ENCODE results near the gene SLA2. TPM values are rescaled to one million over a fixed set of nuclear protein-coding genes. Genes with fewer than 3 reads are reported as not detected.

The SLA2 gene
- total RNA-seq, 1 donor from 2014 or later: 0.77 TPM

DNA sequence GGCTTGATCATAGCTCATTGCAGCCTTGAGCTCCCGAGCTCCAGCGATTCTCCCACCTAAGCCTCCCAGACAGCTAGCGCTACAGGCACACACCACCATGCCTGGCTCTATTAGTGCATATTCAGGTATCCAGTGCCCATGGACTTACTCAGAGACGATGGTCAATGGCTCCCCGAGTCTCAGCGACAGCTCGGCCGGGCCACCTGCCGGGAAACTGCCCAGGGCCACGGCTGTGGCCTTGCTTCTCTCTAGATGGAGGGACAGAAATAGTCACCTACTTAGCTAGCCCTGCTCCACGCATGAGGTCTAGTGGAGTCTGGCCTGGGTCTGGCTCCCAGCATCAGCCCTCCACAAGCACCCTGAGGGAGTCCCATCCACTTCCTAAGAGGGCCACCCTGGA is 11.7 kb downstream of the SLA2 start:
- no peak for DNase-seq (ENCODE audit: low spot score, unreplicated experiment)
- Mint-ChIP-seq H3K4me3 (ENCODE audit: low read depth) (no peak overlapping the region), H3K27me3 (no peaks in the 10 kb centered on the region), H3K36me3 (ENCODE audit: insufficient read depth) (no peaks in the 10 kb centered on the region), H3K4me1 (ENCODE audit: low read depth) (peaks cover 2% of the 10 kb centered on the region), H3K9me3 (ENCODE audit: low read depth) (no peaks in the 10 kb centered on the region), H3K27ac (no peak overlapping the region)
- no peak for TF ChIP-seq CTCF (IDR thresholded peaks at IDR 0.05; ENCODE audit: unreplicated experiment)

GRCh38 chr20:36633285-36633772 is 12.7 kb downstream of the SLA2 start:
- Mint-ChIP-seq H3K4me3 (ENCODE audit: low read depth) (no peak overlapping the region), H3K9me3 (ENCODE audit: low read depth) (no peaks in the 10 kb centered on the region), H3K27ac (no peak overlapping the region), H3K27me3 (no peaks in the 10 kb centered on the region), H3K4me1 (ENCODE audit: low read depth) (peaks cover 2% of the 10 kb centered on the region), H3K36me3 (ENCODE audit: insufficient read depth) (no peaks in the 10 kb centered on the region)
- no peak for DNase-seq (ENCODE audit: low spot score, unreplicated experiment)
- no peak for TF ChIP-seq CTCF (IDR thresholded peaks at IDR 0.05; ENCODE audit: unreplicated experiment)

- peaks cover 2% of the 10 kb centered on the region for H3K4me1 Mint-ChIP-seq (ENCODE audit: low read depth)
- peak; percentile 36 for DNase-seq (ENCODE audit: low spot score, unreplicated experiment)
- no peaks in the 10 kb centered on the region for H3K36me3 Mint-ChIP-seq (ENCODE audit: insufficient read depth)
- peak overlapping the region; percentile 74 for H3K27ac Mint-ChIP-seq
- H3K4me3 Mint-ChIP-seq (ENCODE audit: low read depth): no peak overlapping the region
- TF ChIP-seq CTCF (IDR thresholded peaks at IDR 0.05; ENCODE audit: unreplicated experiment): peak; percentile 50
- no peaks in the 10 kb centered on the region for H3K27me3 Mint-ChIP-seq
- H3K9me3 Mint-ChIP-seq (ENCODE audit: low read depth): no peaks in the 10 kb centered on the region
Observed at GRCh38 chr20:36632487-36633284, 13.3 kb downstream of the SLA2 start.

DNA sequence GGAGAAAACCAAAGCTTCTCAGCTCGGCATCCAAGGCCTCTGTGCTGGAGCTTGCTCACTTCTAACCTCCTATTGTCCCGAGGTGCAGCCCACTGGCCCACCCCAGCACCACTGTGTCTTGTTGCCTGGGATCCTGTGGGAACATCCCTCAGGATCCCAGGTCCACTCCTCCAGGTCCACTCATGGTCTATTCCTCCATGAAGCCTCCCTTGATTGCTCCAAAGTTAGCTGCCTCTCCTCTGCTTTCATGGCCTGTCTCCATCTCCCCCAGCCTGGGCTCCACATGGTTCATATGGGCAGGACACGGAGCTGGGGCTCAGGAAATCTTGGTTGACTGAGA is 13.9 kb downstream of the SLA2 start:
- no peaks in the 10 kb centered on the region for H3K27me3 Mint-ChIP-seq
- H3K27ac Mint-ChIP-seq: peak overlapping the region; percentile 74
- no peak overlapping the region for H3K4me3 Mint-ChIP-seq (ENCODE audit: low read depth)

GRCh38 chr20:36631646-36632045 is 14.3 kb downstream of the SLA2 start:
- H3K4me3 Mint-ChIP-seq (ENCODE audit: low read depth): no peak overlapping the region
- no peaks in the 10 kb centered on the region for H3K27me3 Mint-ChIP-seq
- no peak overlapping the region for H3K27ac Mint-ChIP-seq
- no peak for DNase-seq (ENCODE audit: low spot score, unreplicated experiment)
- H3K36me3 Mint-ChIP-seq (ENCODE audit: insufficient read depth): no peaks in the 10 kb centered on the region
- no peaks in the 10 kb centered on the region for H3K9me3 Mint-ChIP-seq (ENCODE audit: low read depth)
- TF ChIP-seq CTCF (IDR thresholded peaks at IDR 0.05; ENCODE audit: unreplicated experiment): no peak
- H3K4me1 Mint-ChIP-seq (ENCODE audit: low read depth): peaks cover 2% of the 10 kb centered on the region

More for the DNA sequence above, 13.9 kb downstream of the SLA2 start:
- Mint-ChIP-seq H3K36me3 (ENCODE audit: insufficient read depth) (no peaks in the 10 kb centered on the region), H3K4me1 (ENCODE audit: low read depth) (peaks cover 2% of the 10 kb centered on the region), H3K9me3 (ENCODE audit: low read depth) (no peaks in the 10 kb centered on the region)
- TF ChIP-seq CTCF (IDR thresholded peaks at IDR 0.05; ENCODE audit: unreplicated experiment): no peak
- no peak for DNase-seq (ENCODE audit: low spot score, unreplicated experiment)
